H9 (cell line): ENCODE results near the gene CD209. TPM values are rescaled to one million over a fixed set of nuclear protein-coding genes. Genes with fewer than 3 reads are reported as not detected.

Experiments used
- DNase-seq: peaks from one replicate; pipeline ENCODE4 v3.0.0-alpha.2; 2017
- H2AFZ ChIP-seq: one replicate; pipeline ENCODE4 v1.6.1; 2013; ENCODE audit warnings: mild to moderate bottlenecking, low read length, control low read depth, moderate library complexity
- H2AK5ac ChIP-seq: 2 replicates; pipeline ENCODE4 v1.6.1; 2013; ENCODE audit warnings: low read length, control low read depth, mixed read lengths; ENCODE audit not compliant: insufficient read length
- H2BK120ac ChIP-seq: one replicate; pipeline ENCODE4 v1.6.1; 2013; ENCODE audit warnings: low read depth, mild to moderate bottlenecking, low read length, control low read depth, inconsistent platforms; ENCODE audit not compliant: poor library complexity, severe bottlenecking
- H2BK12ac ChIP-seq: 2 replicates; pipeline ENCODE4 v1.6.1; 2013; ENCODE audit warnings: low read length, control low read depth, mixed read lengths, low read depth; ENCODE audit not compliant: insufficient read length
- H2BK15ac ChIP-seq: 2 replicates; pipeline ENCODE4 v1.6.1; 2013; ENCODE audit warnings: low read depth, low read length, control low read depth
- H2BK20ac ChIP-seq: one replicate; pipeline ENCODE4 v1.6.1; 2013; ENCODE audit warnings: low read depth, mild to moderate bottlenecking, low read length, control low read depth, inconsistent platforms; ENCODE audit not compliant: poor library complexity, severe bottlenecking
- H2BK5ac ChIP-seq: 2 replicates; pipeline ENCODE4 v1.6.1; 2013; ENCODE audit warnings: low read length, control low read depth, mixed read lengths; ENCODE audit not compliant: insufficient read length
- H3K14ac ChIP-seq: 2 replicates; pipeline ENCODE4 v1.6.1; 2013; ENCODE audit warnings: low read length, control low read depth; ENCODE audit not compliant: insufficient read depth
- H3K18ac ChIP-seq: 2 replicates; pipeline ENCODE4 v1.6.1; 2013; ENCODE audit warnings: low read depth, mild to moderate bottlenecking, mixed read lengths, low read length, control low read depth; ENCODE audit not compliant: insufficient read length
- H3K23ac ChIP-seq: 2 replicates; pipeline ENCODE4 v1.6.1; 2013; ENCODE audit warnings: low read length, control low read depth, mixed read lengths, low read depth; ENCODE audit not compliant: insufficient read length
- H3K23me2 ChIP-seq: 2 replicates; pipeline ENCODE4 v1.6.1; 2013; ENCODE audit warnings: low read depth, mild to moderate bottlenecking, mixed read lengths, low read length, control low read depth; ENCODE audit not compliant: insufficient read length, poor library complexity, severe bottlenecking
- H3K27ac ChIP-seq: 2 replicates; pipeline ENCODE4 v1.5.1; 2013; ENCODE audit warnings: low read length, control low read depth, mixed read lengths, low read depth; ENCODE audit not compliant: insufficient read length
- H3K27me3 ChIP-seq: 2 replicates; pipeline ENCODE4 v1.6.1; 2013; ENCODE audit warnings: low read length, control low read depth, inconsistent platforms; ENCODE audit not compliant: insufficient read depth
- H3K4ac ChIP-seq: 2 replicates; pipeline ENCODE4 v1.6.1; 2013; ENCODE audit warnings: low read depth, mild to moderate bottlenecking, control low read depth, inconsistent platforms, low read length, moderate library complexity
- H3K4me1 ChIP-seq: 2 replicates; pipeline ENCODE4 v1.6.1; 2013; ENCODE audit warnings: low read length, control low read depth, inconsistent platforms; ENCODE audit not compliant: insufficient read depth
- H3K4me2 ChIP-seq: 2 replicates; pipeline ENCODE4 v1.6.1; 2013; ENCODE audit warnings: low read length, control low read depth, mixed read lengths; ENCODE audit not compliant: insufficient read length, insufficient read depth
- H3K56ac ChIP-seq: 2 replicates; pipeline ENCODE4 v1.6.1; 2013; ENCODE audit warnings: low read depth, mild to moderate bottlenecking, mixed read lengths, low read length, control low read depth; ENCODE audit not compliant: insufficient read length
- H3K79me1 ChIP-seq: 2 replicates; pipeline ENCODE4 v1.6.1; 2013; ENCODE audit warnings: low read depth, mild to moderate bottlenecking, moderate library complexity, low read length, control low read depth, inconsistent platforms; ENCODE audit not compliant: insufficient read depth, poor library complexity, severe bottlenecking
- H3K79me2 ChIP-seq: 2 replicates; pipeline ENCODE4 v1.6.1; 2013; ENCODE audit warnings: low read length, control low read depth, inconsistent platforms; ENCODE audit not compliant: insufficient read depth
- H3K9ac ChIP-seq: 2 replicates; pipeline ENCODE4 v1.6.1; 2013; ENCODE audit warnings: low read length, control low read depth, mixed read lengths; ENCODE audit not compliant: insufficient read length; ENCODE audit errors: extremely low read depth
- H3K9me3 ChIP-seq: one replicate; pipeline ENCODE4 v1.6.1; 2013; ENCODE audit warnings: low read depth, low read length, inconsistent platforms; ENCODE audit not compliant: control insufficient read depth
- H3T11ph ChIP-seq: one replicate; pipeline ENCODE4 v1.6.1; 2013; ENCODE audit warnings: mild to moderate bottlenecking, low read length, control low read depth, inconsistent platforms
- H4K20me1 ChIP-seq: one replicate; pipeline ENCODE4 v1.6.1; 2013; ENCODE audit not compliant: control insufficient read depth, insufficient read length, insufficient read depth
- H4K5ac ChIP-seq: 2 replicates; pipeline ENCODE4 v1.6.1; 2013; ENCODE audit warnings: low read depth, mild to moderate bottlenecking, mixed read lengths, low read length, control low read depth; ENCODE audit not compliant: insufficient read length
- H4K8ac ChIP-seq: replicated peaks from 2 replicates; pipeline ENCODE4 v1.6.1; 2013; ENCODE audit warnings: low read length, control low read depth, mixed read lengths, low read depth; ENCODE audit not compliant: insufficient read length
- H4K91ac ChIP-seq: 2 replicates; pipeline ENCODE4 v1.6.1; 2013; ENCODE audit warnings: low read depth, mild to moderate bottlenecking, moderate library complexity, mixed read lengths, low read length, control low read depth; ENCODE audit not compliant: insufficient read length
- H3K27ac Mint-ChIP-seq, 3 experiments: 2 replicates in 2 of 3; 3 replicates in 1 of 3; pipeline ENCODE4 v1.8.0; 2020 to 2021; ENCODE audit warnings: mixed read lengths in 3 of 3, mild to moderate bottlenecking in 1 of 3, moderate library complexity in 1 of 3
- H3K27me3 Mint-ChIP-seq: 2 replicates; pipeline ENCODE4 v1.8.0; 2021; ENCODE audit warnings: low read depth, mild to moderate bottlenecking, moderate library complexity, mixed read lengths
- H3K36me3 Mint-ChIP-seq, 3 experiments: 2 replicates in 2 of 3; 3 replicates in 1 of 3; pipeline ENCODE4 v1.8.0; 2020 to 2021; ENCODE audit warnings: low read depth in 3 of 3, mixed read lengths in 3 of 3; ENCODE audit not compliant: insufficient read depth in 1 of 3
- H3K4me1 Mint-ChIP-seq, 2 experiments: 2 replicates each; pipeline ENCODE4 v1.8.0; 2020; ENCODE audit warnings: mixed read lengths in 2 of 2
- H3K4me3 Mint-ChIP-seq, 2 experiments: 2 replicates in 1 of 2; 3 replicates in 1 of 2; pipeline ENCODE4 v1.8.0; 2020 to 2021; ENCODE audit warnings: mild to moderate bottlenecking in 2 of 2, mixed read lengths in 2 of 2, moderate library complexity in 1 of 2
- H3K9me3 Mint-ChIP-seq, 2 experiments: 2 replicates in 1 of 2; 3 replicates in 1 of 2; pipeline ENCODE4 v1.8.0; 2020; ENCODE audit warnings: mild to moderate bottlenecking in 2 of 2, mixed read lengths in 2 of 2, moderate library complexity in 1 of 2
- CTCF ChIP-seq: fragments of 200-600 bp; sonication (generic); conservative IDR thresholded peaks from 3 replicates; pipeline ENCODE4 v1.8.0; 2021; ENCODE audit warnings: antibody characterized with exemption, mild to moderate bottlenecking
- WGBS: extraction: QIAGEN DNeasy Blood & Tissue Kit; methylation state at CpG from one replicate; pipeline ENCODE4 v1.1.7; 2013; ENCODE audit warnings: missing lambda C conversion rate, low lambda C conversion rate, mixed read lengths; ENCODE audit not compliant: insufficient read length; ENCODE audit errors: extremely low coverage; 5-methylcytosine and 5-hydroxymethylcytosine counted together
- total RNA-seq: library from RNA; stranded (reverse); gene quantifications from 2 replicates; pipeline ENCODE4 v1.2.1, GENCODE V29; 2021

Gene CD209
- total RNA-seq, 1 experiment from 2014 or later = not detected

- no peak overlapping the region for H2BK5ac ChIP-seq
- no CpG with 5 or more reads among the region's 6 CpGs for WGBS
- H3K36me3 Mint-ChIP-seq = no peaks in the 10 kb centered on the region; a peak in 1 of 7 replicates
- H3K56ac ChIP-seq = no peak overlapping the region
- H3T11ph ChIP-seq = no peak overlapping the region
- H2BK15ac ChIP-seq = no peak overlapping the region
- no peak overlapping the region for H4K91ac ChIP-seq
- H3K18ac ChIP-seq = no peak overlapping the region
- no peak overlapping the region for H2BK20ac ChIP-seq
- no peak overlapping the region for H3K23ac ChIP-seq
- no peak overlapping the region for H2AK5ac ChIP-seq
- no peak overlapping the region for H2BK120ac ChIP-seq
- H3K27me3 ChIP-seq = no peaks in the 10 kb centered on the region
- no peak for DNase-seq
- TF ChIP-seq CTCF = no peak
- no peak overlapping the region for H3K27ac ChIP-seq
- H2BK12ac ChIP-seq = no peak overlapping the region
- H3K27me3 Mint-ChIP-seq = peaks cover 67% of the 10 kb centered on the region
- H2AFZ ChIP-seq = no peak overlapping the region
- no peaks in the 10 kb centered on the region for H4K20me1 ChIP-seq
- no peak overlapping the region for H3K4me2 ChIP-seq
- no peaks in the 10 kb centered on the region for H3K9me3 ChIP-seq
- H3K4me1 Mint-ChIP-seq = peaks cover 4 to 10% of the 10 kb centered on the region in 2 experiments
- no peaks in the 10 kb centered on the region for H3K79me2 ChIP-seq
- peaks cover 3% of the 10 kb centered on the region; the same call in 1 of the 2 replicates for H3K4me1 ChIP-seq
- H3K27ac Mint-ChIP-seq = no peak overlapping the region
- no peaks in the 10 kb centered on the region for H3K23me2 ChIP-seq
- H3K79me1 ChIP-seq = no peaks in the 10 kb centered on the region
- no peak overlapping the region for H3K4me3 Mint-ChIP-seq
- H4K5ac ChIP-seq = no peak overlapping the region
- H3K14ac ChIP-seq = no peak overlapping the region
- no peak overlapping the region for H4K8ac ChIP-seq
- no peaks in the 10 kb centered on the region for H3K9me3 Mint-ChIP-seq
- no peak overlapping the region for H3K9ac ChIP-seq
- H3K4ac ChIP-seq = no peak overlapping the region
These were observed 6.7 kb downstream of the CD209 start for GRCh38 chr19:7740682-7741054.
